Activated CD8-positive, alpha-beta memory T cell treated with anti-CD3 and anti-CD28 coated beads for 24 hours (primary cell): ENCODE measurements around the gene ZNF576.
"Not testable (repeated sequence)": the region's sequence is repeated elsewhere in the genome, so short reads cannot be mapped to it uniquely, and the experiment has no call there.

Source experiments
- DNase-seq: peaks from one replicate; pipeline ENCODE4 v3.0.0-alpha.2; 2020

The ZNF576 gene

GRCh38 chr19:43575156-43575950 is 21.0 kb upstream of the ZNF576 start, which contains the start of the genes PINLYP and XRCC1:
PINLYP (plus strand) TSS chr19:43575801; CDS start chr19:43577192, 1,391 bp downstream.
XRCC1 (minus strand) TSS chr19:43575527; CDS start chr19:43575458, 69 bp downstream.
- DNase-seq: peak; percentile 94

- peak; percentile 63 for DNase-seq
These were observed 20.2 kb upstream of the ZNF576 start for GRCh38 chr19:43575955-43576878.

DNA sequence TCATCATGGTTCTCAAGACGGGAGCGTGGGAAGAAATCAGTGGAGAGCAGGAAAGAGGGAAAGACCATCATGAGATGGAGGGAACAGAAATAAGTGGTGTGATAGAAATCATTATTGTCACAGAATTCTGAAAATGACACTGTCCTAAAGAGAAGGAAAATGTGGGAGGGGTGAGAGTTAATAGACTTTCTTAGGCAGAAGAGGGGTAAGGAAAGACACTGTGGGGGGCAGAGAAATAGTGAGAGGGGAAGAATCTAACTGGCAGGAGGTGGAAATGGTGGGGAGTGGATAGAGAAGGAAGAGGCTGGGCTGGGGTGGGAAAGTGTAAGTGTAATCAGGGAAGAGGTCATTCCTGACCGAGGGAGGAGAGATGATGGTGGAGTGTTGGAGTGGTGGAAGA is 17.6 kb upstream of the ZNF576 start:
- DNase-seq: no peak

DNA sequence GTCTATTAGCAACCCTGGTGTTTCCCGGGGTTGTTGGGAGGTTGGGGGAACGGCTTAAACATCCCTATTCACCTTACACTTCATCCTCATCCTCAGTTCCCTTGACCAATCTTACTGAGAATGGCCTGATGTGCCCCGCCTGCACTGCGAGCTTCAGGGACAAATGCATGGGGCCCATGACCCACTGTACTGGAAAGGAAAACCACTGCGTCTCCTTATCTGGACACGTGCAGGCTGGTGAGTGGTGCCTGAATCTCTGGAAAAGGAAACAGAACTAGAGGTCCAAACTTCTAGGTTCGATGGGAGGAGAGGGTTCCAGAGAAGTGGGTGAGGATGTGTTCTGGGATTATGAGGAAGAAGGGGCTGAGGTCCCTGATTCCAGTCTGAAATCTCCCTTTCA is 14.9 kb upstream of the ZNF576 start:
- no peak for DNase-seq

GRCh38 chr19:43582495-43582894 is 13.9 kb upstream of the ZNF576 start:
- no peak for DNase-seq

DNA sequence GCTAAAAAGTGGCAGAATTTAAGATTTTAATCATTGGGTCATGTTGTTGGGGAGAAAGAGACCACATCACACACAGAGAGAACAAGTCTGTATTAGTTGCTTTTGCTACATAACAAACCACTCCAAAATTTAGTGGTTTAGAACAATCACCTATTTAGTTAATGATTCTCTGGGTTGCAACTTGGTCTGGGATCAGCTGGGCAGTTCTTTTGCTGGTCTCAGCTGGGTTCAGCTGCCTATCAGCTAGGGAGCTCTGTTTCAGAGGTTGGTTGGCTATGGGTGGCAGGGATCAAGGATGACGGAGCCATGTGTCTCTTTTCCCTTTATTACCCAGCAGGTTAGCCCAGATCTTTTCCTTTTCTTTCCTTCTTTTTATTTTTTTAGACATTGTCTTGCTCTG is 11.9 kb upstream of the ZNF576 start:
- no peak for DNase-seq

- no peak for DNase-seq
These were observed 10.0 kb upstream of the ZNF576 start for GRCh38 chr19:43586346-43586745.

GRCh38 chr19:43587029-43587428 is 9.4 kb upstream of the ZNF576 start:
- not testable (repeated sequence) for DNase-seq

GRCh38 chr19:43589277-43589676 is 7.1 kb upstream of the ZNF576 start:
- no peak for DNase-seq

- no peak for DNase-seq
These were observed 6.7 kb upstream of the ZNF576 start for GRCh38 chr19:43589678-43590077.

DNA sequence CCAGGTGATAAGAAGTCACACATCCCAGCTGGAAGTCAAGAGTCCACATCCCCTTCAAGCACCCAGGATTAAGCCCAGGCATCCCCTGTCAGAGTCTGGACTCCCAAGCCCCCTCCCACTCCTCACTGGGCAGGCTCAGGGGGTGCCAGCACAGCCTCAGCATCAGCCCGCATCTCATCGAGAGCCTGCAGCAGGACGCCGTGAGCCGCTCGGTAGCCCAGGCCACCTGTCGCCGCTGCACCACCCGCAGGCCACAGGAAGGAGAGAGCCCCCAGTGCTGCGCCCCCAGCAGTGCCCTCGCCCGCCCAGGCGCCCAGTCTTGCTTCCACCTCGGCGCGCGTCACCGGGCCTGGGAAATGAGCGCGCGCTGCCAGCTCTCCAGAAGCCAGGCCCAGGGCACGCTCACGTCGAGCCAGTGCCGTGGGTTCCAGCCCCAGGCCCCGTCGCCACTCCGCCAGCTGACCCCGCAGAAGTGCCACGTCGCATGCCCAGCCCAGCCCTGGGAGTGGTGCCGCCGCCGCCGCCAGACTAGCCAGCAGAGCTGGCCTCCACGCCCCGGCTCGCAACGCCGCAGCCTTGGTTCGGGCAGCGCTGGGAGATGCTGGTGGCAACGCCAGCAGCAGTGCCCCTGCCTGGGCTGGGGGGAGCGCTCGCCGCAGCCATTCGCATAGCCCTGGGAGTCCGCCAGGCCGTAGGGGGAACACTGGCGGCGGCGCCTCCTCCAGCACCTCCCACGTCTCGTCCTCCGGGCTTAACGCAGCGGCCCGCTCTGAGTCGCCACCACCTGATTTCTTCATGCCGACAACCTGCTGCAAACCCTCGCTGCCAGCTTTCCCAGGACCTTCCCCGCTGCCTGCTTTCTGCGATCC is 4.3 kb upstream of the ZNF576 start:
- no peak for DNase-seq

GRCh38 chr19:43592800-43593350 is 3.5 kb upstream of the ZNF576 start:
- DNase-seq: no peak

GRCh38 chr19:43594081-43594697 is 2.2 kb upstream of the ZNF576 start:
- DNase-seq: no peak

DNA sequence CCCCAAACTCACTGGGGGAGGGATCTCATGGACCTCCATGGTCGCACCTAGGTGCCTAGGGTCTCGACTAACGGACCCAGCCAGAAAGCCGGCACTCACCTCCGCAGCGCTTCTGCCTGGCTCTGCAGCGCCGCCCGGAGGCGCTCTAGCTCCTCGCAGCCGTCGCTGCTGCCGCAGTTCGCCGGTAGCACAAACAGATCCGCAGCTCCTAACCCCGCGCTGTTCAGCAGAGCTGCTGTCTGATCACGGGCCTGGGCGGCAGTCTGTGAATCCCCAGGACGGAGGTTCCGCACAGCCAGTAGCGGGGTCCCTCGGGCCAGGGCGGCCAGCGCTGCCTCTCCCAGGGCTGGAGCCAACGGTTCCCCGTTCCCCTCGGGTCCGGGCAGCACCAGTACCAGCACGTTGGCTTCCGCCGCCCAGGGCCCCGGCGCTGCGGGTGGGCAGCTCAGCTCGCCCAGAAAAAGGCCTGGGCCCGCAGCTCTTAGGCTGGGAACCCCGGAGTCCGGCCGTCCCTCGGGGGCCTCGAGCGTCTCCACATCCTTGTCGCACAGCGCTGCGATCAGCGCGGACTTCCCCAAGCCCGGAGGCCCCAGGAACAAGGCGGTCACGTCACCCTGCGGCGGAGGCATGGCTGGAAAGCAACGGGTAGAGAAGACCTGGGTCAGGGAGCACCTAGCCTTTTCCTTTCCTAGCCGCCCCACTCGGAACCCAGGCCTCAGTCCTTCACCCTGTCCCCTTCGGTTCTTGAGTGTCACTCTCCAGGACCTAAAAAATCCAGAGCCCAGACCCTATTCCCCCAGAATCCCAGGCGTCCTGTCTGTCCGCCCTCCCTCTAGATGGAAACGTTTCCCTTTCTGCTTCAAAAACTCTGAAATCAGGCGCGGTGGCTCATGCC is 1.4 kb upstream of the ZNF576 start:
- DNase-seq: peak; percentile 84

DNA sequence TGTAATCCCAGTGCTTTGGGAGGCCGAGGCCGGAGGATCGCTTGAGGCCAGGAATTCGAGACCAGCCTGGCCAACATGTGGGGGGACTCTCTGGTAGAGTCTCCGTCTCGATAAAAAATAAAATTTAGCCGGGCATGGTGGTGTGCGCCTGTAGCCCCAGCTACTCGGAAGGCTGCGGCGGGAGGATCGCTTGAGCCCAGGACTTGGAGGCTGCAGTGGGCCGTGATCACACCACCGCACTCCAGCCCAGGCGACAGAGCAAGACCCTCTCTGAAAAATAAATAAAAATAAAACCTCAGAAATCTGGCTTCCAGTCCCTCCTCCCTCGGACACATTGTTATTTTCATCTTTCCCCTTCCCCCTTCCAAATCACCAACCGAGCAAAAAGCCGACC is 793 bp upstream of the ZNF576 start:
- no peak for DNase-seq

DNA sequence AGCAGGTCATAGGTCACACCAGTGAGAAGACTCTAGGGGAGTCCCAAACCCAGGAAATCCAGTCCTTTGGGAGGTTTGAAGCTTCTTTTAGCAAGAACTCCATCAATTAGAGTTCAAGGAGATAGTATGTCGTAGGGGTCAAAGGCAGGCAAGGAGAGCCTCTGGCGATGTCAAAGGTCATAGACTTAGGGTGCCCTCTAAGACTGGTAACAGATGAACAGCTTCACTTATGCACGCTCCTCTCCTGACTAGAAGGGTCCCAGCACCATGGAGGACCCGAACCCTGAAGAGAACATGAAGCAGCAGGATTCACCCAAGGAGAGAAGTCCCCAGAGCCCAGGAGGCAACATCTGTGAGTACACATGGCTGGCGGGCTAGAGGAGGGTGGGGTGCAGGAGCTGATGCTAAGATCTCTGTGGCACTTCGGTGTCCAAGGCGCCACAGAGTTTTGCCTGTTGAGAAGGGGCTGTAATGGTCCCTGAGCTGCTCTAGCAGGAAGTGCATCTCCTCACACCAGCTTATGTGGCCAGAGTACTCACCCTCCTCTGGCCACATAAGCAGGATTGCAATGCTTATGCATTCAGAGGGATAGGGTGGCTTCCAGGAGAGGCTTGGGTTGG is 557 bp downstream of the ZNF576 start:
- DNase-seq: peak; percentile 58

GRCh38 chr19:43597876-43598275 is 1.5 kb downstream of the ZNF576 start:
- no peak for DNase-seq

DNA sequence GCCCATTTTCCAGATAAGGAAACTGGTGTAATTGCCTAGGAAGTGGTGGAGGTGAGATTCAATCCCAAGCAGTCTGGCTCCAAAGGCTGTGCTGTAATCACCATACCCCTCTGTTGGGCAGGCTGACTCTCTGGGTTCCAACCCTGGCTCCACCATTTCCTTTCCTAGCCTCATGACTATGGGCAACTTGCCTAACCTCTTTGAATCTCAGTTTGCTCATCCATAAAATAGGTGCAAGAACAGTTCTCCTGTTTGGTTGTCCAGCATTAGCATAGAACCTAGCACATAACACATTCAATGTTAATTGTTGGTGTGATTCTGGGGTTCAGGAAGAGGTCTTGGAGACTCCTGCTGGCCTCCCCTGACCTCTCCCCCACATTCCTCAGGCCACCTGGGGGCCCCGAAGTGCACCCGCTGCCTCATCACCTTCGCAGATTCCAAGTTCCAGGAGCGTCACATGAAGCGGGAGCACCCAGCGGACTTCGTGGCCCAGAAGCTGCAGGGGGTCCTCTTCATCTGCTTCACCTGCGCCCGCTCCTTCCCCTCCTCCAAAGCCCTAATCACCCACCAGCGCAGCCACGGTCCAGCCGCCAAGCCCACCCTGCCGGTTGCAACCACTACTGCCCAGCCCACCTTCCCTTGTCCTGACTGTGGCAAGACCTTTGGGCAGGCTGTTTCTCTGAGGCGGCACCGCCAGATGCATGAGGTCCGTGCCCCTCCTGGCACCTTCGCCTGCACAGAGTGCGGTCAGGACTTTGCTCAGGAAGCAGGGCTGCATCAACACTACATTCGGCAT is 2.2 kb downstream of the ZNF576 start:
- DNase-seq: no peak

DNA sequence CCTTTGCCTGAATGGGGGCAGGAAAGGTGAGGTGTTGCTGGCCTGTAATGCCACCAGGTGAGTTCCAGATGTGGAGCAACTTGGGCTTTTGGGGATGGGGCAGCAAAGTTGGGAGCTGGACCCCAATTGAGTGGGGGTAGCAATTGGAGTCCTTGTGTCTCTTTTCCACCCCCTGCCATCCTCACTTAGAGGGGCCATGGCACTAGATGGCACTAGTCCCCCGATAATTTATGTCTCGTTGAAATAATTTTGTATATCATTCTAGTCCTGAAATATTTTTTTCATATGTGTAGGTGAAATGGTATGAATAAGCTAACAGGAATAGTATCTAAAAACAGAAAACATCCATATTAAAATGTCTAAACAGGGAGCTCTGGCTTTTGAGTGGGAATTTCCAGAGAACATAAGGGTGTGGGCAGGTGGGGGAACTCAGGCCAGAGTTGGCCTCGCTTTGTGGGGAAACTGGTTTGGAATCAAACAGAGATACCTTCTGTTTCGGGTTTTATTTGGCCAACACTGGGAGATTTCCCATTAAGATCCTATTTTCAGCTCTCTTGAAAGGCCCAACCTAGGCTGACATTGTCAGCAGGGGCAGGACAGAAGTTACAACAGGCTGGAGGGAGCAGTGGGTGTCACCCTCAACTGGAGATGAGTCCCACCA is 3.4 kb downstream of the ZNF576 start:
- DNase-seq: no peak
